Endothelial cell (in vitro differentiated cells): ENCODE data around the gene CDCA8. TPM values are rescaled to one million over a fixed set of nuclear protein-coding genes. Genes with fewer than 3 reads are reported as not detected.

Experiments
- DNase-seq: peaks from one replicate; pipeline ENCODE4 v3.0.0; 2021; ENCODE audit warnings: low spot score
- H3K27ac Mint-ChIP-seq: one replicate; pipeline ENCODE4 v1.8.0; 2021; ENCODE audit warnings: mixed read lengths, inconsistent platforms; ENCODE audit not compliant: unreplicated experiment
- H3K27me3 Mint-ChIP-seq: one replicate; pipeline ENCODE4 v1.8.0; 2021; ENCODE audit warnings: mild to moderate bottlenecking, moderate library complexity, mixed read lengths, inconsistent platforms; ENCODE audit not compliant: unreplicated experiment
- H3K36me3 Mint-ChIP-seq: one replicate; pipeline ENCODE4 v1.8.0; 2021; ENCODE audit warnings: mild to moderate bottlenecking, low read depth, mixed read lengths, inconsistent platforms; ENCODE audit not compliant: unreplicated experiment
- H3K4me1 Mint-ChIP-seq: one replicate; pipeline ENCODE4 v1.8.0; 2021; ENCODE audit warnings: mild to moderate bottlenecking, mixed read lengths, inconsistent platforms; ENCODE audit not compliant: unreplicated experiment
- H3K4me3 Mint-ChIP-seq: one replicate; pipeline ENCODE4 v1.8.0; 2021; ENCODE audit warnings: mild to moderate bottlenecking, mixed read lengths, inconsistent platforms; ENCODE audit not compliant: unreplicated experiment
- H3K9me3 Mint-ChIP-seq: one replicate; pipeline ENCODE4 v1.8.0; 2021; ENCODE audit warnings: mixed read lengths, inconsistent platforms; ENCODE audit not compliant: unreplicated experiment
- total RNA-seq: library from RNA; stranded (reverse); fragmentation: NEBNext Ultra II Directional; extraction: Animal tissue kit (Norgen Biotek cat#: 25700); gene quantifications from one replicate; pipeline ENCODE4 v1.2.1, GENCODE V29; 2021; ENCODE audit not compliant: unreplicated experiment
- TF ChIP-seq, protein P1 (sequence below): fragments of 200-600 bp; sonication (generic); IDR thresholded peaks from one replicate; pipeline ENCODE4 v1.5.0; 2021; ENCODE audit warnings: antibody characterized with exemption; ENCODE audit not compliant: unreplicated experiment

Gene CDCA8
- total RNA-seq, 1 donor from 2014 or later = 7.8 TPM

DNA sequence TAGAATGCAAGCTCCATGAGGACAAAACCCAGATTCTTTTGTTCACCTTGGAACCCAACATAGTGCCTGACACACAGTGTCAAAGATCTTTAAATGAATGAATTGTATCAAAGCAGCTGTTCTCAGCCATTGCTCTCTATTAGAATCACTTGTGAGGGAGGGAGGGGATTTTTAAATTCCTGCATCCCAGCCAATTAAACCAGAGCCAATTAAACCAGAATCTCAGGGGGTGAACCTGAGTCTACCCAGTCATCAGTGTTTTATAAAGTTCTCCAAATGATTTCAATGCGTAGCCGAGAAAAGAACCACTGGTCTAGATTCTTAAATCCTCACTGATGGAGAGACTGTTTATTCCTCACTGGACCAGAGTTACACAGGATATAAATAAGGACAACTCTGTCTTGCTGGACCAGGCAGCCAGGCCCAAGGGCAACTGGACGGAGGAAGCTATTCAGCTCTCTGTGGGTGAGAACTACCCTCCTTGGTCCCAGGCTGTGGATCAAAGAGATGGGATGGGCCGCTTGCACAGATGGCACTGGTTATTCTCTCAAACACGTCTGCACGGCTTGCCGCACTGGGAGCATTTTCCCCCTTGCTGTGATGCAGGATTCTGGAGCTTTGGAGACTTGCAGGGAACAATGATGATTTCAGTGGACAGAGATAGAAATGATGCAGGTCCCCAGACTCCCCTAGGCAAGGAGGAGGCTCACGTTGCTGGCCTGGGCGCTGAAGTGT lies 20.0 kb upstream of the CDCA8 start:
- Mint-ChIP-seq H3K36me3 (no peaks in the 10 kb centered on the region), H3K27me3 (peaks cover 3% of the 10 kb centered on the region), H3K9me3 (no peaks in the 10 kb centered on the region)

DNA sequence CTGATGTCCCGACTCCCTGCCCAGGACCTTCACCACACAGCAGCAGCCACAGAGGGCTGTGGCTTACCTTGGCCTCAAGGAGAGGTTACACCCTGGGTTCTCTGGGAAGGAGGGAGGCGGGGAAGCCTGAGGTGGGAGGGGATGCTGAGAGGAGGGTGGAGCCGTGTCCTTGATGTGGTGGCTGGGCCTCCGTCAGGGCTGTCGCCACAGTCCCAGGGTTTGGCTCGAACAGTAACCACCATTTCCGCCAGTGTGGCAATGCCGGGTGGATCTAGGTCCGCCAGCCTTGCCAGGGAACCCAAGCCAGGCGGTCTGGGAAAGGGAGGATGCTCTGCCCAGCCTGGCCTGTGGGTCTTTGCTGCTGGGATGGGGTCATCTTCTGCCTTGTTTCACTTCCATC lies 18.4 kb upstream of the CDCA8 start:
- no peak overlapping the region for H3K27ac Mint-ChIP-seq
- TF ChIP-seq, protein P1, sequence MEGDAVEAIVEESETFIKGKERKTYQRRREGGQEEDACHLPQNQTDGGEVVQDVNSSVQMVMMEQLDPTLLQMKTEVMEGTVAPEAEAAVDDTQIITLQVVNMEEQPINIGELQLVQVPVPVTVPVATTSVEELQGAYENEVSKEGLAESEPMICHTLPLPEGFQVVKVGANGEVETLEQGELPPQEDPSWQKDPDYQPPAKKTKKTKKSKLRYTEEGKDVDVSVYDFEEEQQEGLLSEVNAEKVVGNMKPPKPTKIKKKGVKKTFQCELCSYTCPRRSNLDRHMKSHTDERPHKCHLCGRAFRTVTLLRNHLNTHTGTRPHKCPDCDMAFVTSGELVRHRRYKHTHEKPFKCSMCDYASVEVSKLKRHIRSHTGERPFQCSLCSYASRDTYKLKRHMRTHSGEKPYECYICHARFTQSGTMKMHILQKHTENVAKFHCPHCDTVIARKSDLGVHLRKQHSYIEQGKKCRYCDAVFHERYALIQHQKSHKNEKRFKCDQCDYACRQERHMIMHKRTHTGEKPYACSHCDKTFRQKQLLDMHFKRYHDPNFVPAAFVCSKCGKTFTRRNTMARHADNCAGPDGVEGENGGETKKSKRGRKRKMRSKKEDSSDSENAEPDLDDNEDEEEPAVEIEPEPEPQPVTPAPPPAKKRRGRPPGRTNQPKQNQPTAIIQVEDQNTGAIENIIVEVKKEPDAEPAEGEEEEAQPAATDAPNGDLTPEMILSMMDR = no peak
- H3K27me3 Mint-ChIP-seq = peaks cover 3% of the 10 kb centered on the region
- H3K4me1 Mint-ChIP-seq = no peaks in the 10 kb centered on the region
- H3K4me3 Mint-ChIP-seq = no peak overlapping the region
- H3K9me3 Mint-ChIP-seq = no peaks in the 10 kb centered on the region
- no peaks in the 10 kb centered on the region for H3K36me3 Mint-ChIP-seq
- DNase-seq = no peak

More for the DNA sequence above, 20.0 kb upstream of the CDCA8 start:
- H3K27ac Mint-ChIP-seq = no peak overlapping the region
- TF ChIP-seq, protein P1 = no peak
- DNase-seq = no peak
- no peak overlapping the region for H3K4me3 Mint-ChIP-seq
- H3K4me1 Mint-ChIP-seq = no peaks in the 10 kb centered on the region

DNA sequence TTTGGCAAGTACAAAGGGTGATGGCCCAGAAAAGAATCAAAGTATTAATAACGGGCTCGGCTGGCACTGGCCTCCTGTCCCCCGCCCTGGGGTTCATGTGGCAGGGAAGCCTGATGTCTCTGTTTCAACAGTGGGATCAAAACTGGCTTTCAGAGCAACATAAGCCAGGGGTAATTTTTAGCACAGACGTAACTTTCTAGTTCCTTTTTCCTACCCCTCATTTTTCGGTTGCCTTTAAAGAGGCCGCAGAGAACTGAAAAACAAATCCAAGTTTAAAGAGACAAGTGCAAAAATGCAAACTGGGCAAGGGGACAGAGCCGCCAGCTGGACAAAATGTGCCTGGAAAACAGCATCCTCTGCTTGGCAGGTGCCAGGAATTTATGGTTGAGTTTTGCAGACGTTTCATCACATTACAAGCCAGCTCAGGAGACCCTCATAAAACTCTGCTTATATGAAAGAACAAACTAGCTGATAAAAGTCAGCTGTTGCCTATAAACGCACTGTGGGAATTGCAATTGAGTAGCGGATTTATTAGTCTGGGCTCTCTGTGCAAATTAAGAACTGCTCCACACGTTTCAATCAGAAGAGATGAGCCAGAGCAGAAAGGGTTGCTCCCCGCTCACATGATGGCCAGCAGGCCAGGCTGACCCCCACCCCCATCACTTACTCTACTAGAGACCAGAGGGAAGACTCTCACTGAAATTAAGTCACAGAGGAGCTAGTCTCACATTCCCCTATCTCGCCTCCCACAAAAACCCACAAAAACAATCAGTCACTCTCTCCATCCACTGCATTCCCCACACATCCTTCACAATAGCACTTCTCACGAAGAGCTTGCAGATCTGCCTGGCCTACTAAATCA lies 15.8 kb upstream of the CDCA8 start:
- H3K4me1 Mint-ChIP-seq = no peaks in the 10 kb centered on the region
- H3K9me3 Mint-ChIP-seq = no peaks in the 10 kb centered on the region
- H3K36me3 Mint-ChIP-seq = peaks cover 4% of the 10 kb centered on the region
- peaks cover 3% of the 10 kb centered on the region for H3K27me3 Mint-ChIP-seq
- H3K27ac Mint-ChIP-seq = no peak overlapping the region
- DNase-seq = no peak
- no peak overlapping the region for H3K4me3 Mint-ChIP-seq
- TF ChIP-seq, protein P1 = no peak

DNA sequence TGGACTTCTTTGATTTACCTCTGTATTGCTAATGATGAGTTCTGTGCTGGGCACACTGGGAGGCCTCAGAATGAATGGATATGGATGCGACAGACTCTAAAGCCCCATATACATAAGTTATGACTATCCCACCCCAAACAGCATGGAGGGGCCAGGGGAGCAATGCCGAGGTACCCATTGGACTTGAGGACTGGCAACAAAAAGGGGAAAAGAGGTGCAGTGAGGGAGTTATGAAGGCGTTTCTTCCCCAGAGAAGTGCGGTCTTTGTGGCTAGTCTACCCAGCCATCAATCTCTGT lies 15.2 kb upstream of the CDCA8 start:
- Mint-ChIP-seq H3K4me3 (no peak overlapping the region), H3K27me3 (peaks cover 3% of the 10 kb centered on the region), H3K4me1 (no peaks in the 10 kb centered on the region), H3K9me3 (no peaks in the 10 kb centered on the region), H3K27ac (no peak overlapping the region), H3K36me3 (peaks cover 4% of the 10 kb centered on the region)
- TF ChIP-seq, protein P1 = no peak
- DNase-seq = no peak

DNA sequence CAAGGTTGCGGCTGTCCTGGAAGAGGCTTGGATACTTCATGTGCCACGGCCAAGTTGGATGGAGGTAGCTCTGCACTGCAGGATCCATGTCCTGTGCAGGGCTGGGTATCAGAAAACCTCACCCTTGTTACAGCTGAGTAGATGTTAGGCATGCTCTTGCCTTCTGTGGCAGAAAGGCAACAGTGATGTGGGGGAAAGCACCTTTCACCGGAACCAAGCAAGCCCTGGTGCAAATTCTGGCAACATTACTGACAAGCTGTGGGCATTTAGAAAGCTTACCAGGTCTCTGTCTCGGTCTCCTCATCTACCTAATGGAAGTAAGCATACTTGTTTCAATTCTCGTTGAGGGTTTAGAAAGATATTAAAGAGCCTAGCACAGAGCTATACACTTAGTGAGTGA lies 14.5 kb upstream of the CDCA8 start:
- TF ChIP-seq, protein P1 = no peak
- Mint-ChIP-seq H3K27me3 (peaks cover 3% of the 10 kb centered on the region), H3K36me3 (peaks cover 6% of the 10 kb centered on the region), H3K27ac (no peak overlapping the region), H3K4me1 (peaks cover 2% of the 10 kb centered on the region), H3K4me3 (no peak overlapping the region), H3K9me3 (no peaks in the 10 kb centered on the region)
- DNase-seq = no peak
